CD4-positive, alpha-beta T cell treated with Interferon alpha-2 for 1 hour (primary cell): ENCODE data around the gene PLVAP.

Experiments used
- DNase-seq, 2 donors: peaks; one replicate each; pipeline ENCODE4 v3.0.0-alpha.2; 2020 to 2022

Gene PLVAP

GRCh38 chr19:17357078-17357666 lies 20.0 kb downstream of the PLVAP start:
- DNase-seq = no peak

DNA sequence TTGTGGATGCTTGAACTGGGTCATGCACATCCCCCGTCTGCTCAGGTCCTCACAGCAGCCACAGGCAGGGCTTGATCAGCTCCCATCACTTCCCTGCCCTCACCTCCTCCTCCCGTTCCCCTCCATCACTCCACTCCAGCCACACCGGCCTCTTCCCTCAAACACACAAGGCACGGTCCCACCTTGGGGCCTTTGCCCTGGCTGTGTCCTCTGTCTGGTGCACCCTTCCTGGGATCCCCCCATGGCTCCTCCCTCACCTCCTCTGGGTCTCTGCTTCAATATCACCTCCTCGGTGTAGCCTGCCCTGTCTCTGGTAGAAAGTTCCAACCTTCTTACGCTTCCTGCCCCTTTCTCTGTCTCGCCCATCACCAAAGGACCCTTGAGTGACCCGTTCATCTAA lies 23.8 kb downstream of the PLVAP start:
- DNase-seq = no peak

DNA sequence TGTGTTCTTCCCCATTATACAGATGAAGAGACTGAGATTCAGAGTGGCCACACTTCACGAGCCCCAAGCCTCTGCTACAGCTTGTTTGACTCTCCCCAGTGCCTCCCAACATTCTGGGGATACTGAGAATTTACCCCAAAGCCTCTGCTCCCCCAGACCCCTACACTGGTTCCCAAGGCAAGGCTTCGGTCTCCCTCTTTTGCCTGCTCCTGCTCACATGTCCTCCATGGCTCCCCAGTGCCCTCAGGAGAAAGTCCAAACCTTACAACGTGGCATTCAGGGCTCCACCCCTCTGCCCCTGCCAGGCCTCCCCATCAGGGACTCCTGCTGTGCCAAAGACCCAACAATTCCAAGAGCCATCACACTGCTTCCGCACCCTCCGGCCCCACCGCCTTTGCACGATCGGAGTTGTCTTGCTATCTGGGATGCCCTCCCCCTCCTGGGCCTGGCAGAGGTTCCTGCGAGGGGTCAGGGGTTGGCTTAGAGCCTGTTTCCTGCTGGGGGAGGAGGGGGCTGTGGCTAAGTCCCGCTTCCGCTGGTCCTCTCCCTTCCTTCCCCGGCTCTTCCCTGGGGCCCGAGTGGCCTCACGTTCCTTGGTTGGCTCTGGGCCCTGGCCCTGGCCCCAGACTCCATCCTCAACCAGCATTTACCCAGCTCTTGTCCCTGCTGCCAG lies 24.4 kb downstream of the PLVAP start:
- no peak for DNase-seq

- no peak for DNase-seq
Observed at GRCh38 chr19:17351815-17352435, 25.2 kb downstream of the PLVAP start.

DNA sequence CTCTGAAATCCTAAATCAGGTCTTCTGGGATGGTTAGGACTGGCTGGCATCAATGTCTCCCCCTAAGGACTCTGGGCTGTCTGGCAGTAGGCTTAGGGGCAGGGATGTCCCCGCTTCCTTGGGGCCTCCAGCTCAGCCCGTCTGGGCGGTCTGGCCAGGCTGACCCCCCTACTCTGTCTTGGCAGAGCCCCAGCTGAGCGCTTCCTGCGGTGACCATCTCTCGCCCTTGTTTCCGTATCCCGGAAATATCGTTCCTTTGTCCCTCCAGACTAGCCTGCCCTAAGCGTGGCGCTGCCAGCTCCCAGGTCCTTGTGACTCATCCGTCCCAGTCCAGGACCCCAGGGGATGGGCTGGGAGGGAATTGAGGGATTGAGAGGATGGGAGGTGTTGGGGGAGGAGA lies 28.4 kb downstream of the PLVAP start:
- DNase-seq = no peak

DNA sequence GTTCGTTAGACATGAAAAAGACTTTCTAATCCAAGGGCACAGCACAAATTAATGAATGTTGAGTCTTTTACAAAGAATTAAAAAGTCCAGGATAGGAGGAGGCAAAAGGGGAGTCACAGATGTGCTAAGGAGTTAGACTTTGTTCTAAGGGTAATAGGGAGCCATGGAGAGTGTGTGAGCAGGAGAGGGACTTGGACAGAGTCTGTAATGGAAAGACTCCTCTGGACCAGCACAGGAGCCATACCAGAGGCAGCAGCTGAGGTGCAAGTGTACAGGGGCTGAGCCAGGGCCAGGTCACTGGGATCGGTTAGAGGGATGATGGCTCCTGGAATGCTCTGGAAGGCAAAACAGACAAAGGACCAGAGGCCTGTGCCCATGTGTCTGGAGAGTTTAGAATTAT lies 29.3 kb downstream of the PLVAP start:
- no peak for DNase-seq

DNA sequence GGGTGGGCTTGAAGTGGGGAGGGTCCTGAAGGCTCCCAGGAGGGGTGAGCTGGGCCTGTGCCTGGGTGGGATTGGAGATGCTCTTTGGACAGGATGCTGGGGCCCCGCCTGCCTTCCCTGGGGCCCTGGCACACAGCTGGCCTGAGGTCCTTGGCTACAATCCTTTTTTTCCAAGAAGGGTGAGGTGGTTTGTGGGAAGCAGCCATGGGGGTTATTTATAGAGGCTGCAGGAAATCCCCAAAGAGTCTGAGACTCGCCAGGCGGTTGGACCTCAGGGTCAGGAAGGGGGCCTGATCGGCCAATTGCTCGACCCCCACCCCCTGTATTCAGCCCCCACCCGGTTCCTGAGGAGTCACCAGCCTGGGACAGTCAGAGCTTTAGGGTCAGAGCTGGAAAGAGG lies 29.8 kb downstream of the PLVAP start:
- no peak for DNase-seq

- peak; percentile 71 to 80 for DNase-seq
Observed at GRCh38 chr19:17346109-17346671, 31.0 kb downstream of the PLVAP start.

- no peak for DNase-seq
Observed at GRCh38 chr19:17341845-17342244, 35.3 kb downstream of the PLVAP start.

- no peak for DNase-seq
Observed at GRCh38 chr19:17341386-17341785, 35.8 kb downstream of the PLVAP start.

DNA sequence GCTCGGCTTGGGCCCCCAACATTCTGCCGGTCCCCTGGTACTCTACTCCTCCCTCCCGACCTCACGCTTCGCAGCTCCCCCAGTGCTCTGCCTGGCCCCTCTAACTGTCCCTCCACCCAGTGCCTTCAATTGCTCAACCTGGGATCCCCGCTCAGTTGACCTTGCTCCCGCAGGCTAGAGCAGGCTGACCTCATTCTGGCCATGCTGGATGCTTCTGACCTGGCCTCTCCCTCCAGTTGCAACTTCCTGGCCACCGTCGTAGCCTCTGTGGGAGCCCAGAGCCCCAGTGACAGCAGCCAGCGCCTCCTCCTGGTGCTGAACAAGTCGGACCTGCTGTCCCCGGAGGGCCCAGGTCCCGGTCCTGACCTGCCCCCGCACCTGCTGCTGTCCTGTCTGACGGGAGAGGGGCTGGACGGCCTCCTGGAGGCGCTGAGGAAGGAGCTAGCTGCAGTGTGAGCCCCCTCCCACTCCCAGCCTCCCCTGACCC lies 36.2 kb downstream of the PLVAP start:
- DNase-seq = no peak

DNA sequence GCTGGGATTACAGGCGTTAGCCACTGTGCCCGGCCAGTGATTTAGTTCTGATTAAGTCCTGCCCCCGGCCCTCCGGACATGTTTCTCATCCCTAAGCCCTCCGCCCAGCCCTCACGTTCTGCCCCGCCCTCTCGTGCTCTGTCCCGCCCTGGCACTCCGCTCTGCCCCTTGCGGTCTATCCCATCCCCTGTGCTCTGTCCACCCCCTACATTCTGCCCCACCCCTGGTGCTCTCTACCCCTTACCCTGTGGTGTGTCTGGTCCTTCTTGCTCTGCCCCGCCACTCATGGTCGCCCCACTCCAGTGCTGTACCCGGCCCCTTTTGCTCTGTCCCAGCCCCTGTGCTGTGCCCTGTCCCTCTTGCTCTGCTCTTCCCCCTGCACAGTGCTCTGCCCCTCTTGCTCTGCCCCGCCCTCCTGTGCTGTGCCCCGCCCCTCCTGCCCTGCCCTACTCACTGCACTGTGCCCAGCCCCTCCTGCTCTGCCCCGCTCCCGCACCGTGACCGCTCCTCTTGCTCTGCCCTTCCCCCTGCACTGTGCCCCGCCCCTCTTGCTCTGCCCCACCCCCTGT lies 36.8 kb downstream of the PLVAP start:
- no peak for DNase-seq

DNA sequence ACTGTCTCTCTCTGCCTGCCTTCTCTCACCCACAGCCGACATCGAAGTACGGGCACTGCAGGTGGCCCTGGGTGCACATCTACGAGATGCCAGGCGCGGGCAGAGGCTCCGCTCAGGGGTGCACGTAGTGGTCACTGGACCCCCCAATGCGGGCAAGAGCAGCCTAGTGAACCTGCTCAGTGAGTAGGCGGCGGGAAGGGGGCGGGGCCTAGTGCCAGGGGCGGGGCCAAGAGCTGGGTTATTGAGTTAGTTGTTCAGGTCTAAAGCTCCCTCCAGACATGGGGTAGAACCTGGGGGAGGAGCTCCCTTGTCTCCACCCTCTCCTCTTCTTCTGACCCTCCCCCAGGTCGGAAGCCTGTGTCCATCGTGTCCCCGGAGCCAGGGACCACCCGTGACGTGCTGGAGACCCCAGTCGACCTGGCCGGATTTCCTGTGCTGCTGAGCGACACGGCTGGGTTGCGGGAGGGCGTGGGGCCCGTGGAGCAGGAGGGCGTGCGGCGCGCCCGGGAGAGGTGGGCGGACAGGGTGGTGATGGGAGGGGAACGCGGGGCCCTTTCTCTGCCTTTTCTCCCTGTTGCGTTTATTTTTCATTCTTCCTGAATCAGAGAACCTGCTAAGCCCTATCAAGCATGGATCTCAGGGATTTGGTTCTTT lies 37.9 kb downstream of the PLVAP start:
- DNase-seq = peak in 1 of 2 donors; percentile 50

GRCh38 chr19:17338433-17339078 lies 38.6 kb downstream of the PLVAP start:
- no peak for DNase-seq

DNA sequence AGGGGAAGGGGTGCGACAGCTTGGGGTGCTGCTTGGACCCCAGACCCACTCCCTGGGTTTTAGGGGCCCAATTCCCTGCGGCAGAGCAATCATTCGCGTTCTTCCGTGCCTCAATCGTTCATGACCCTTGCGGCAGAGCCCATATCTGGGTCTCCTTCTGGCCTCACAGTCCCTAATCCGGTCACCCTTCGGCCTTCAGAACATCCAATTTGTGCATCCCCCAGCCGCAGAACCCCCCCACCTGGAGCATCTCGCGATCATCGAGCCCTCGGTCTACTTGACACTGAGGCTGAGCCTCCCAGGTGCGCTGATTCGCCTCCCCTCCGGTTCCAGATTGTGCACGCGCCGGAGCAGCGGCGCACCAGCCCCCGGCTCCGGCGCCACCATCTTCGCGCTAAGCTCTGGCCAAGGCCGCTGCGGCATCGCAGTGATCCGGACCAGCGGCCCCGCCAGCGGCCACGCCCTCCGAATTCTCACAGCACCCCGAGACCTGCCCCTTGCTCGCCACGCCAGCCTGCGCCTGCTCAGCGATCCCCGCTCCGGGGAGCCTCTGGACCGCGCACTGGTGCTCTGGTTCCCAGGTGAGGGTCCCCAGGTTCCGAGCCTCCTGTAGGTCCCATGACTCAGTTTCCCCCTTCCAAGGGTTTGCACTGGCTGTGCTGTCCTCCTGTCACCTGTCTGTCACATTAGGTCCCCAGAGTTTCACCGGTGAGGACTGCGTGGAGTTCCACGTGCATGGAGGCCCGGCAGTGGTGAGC lies 39.3 kb downstream of the PLVAP start:
- peak in 1 of 2 donors; percentile 36 for DNase-seq

GRCh38 chr19:17336872-17337674 lies 40.1 kb downstream of the PLVAP start, which contains the start of gene GTPBP3:
TSS of gene GTPBP3 (plus strand) at chr19:17337553. CDS start at chr19:17337612, 59 bp downstream.
- DNase-seq = peak; percentile 97 to 98

DNA sequence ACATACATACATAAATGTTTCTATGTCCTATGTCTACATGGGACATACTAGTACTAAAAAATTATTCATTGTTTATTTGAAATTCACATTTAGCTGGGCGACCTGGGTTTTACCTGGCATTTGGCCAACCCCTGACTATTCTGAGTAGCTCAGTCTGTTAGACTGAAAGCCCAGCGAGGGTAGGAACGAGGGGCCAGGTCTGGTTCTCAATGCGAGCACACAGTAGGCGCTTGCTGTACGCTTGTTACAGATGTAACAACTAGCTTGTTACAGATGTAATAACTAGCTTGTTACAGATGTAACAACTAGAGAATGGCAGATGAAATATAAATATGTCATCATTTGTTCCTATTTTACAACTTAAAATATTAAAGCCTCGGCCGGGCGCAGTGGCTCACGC lies 41.6 kb downstream of the PLVAP start:
- no peak for DNase-seq

DNA sequence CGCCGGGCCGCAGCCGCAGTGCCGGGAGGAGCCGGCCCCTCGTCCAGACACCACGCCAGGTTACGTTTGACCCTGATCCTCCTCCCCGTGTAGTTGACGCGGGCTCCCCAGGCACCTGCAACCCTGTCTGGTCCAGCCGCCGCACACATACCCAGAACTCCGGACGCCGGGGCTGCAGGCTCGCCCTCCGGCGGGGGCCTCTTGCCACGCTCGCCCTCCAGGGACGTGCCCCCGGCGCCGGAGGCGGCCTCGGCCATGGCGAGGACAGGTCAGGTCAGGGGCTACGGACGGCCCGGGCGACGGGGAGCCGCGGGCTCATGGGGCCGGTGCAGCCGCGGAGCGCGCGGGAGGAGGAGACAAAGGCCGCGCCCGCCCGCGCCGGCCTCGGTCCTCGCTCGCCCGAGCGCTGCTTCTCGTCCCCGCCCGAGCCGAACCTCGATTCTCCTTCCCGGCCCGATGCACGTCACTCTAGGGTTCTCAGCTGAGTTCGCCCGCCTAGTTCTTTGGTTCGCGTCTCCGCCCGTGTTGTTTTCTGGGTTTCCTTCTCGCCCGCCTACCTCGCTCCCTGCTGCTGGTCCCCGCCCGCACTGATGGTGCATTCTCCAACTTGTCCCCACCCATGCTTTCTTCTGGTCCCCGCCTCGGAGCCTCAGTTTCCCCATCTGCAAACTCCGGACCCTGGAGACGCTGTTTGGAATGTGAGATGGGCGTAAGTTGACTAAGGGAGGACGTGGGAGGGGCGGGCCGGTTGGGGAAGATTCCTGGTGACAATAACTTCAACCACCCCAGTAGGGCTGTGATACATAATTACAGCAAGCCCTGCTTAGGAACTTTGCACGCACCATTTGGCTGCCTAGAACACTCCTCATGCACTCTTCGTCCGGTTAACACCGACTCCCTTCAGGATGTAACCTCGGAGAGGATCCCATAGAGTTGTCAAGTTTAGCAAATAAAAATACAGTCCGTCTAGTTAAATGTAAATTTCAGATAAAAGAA lies 42.4 kb downstream of the PLVAP start, which contains the start of gene ANO8:
Gene ANO8 (minus strand): TSS at position 442 of the 996 bp plus-strand sequence. CDS start 185 bp downstream, at position 257.
- DNase-seq = peak; percentile 95 to 99
